GM19468 (cell line): ENCODE results near the gene GCSAM.

Source experiments
- ATAC-seq: cut with Tn5 transposase; IDR thresholded peaks from one replicate; pipeline ENCODE4 v1.9.1; 2021; ENCODE audit warnings: mild to moderate bottlenecking, moderate library complexity, moderate number of reproducible peaks; ENCODE audit not compliant: unreplicated experiment; ENCODE audit errors: extremely low read depth

GCSAM gene

GRCh38 chr3:112132975-112133448 is at the start of gene GCSAM:
Gene GCSAM, minus strand, starts transcription at chr3:112133248. Its CDS starts 128 bp downstream, at chr3:112133120.
- peak; percentile 54 for ATAC-seq

GRCh38 chr3:112175646-112176045 is 42.6 kb upstream of the GCSAM start:
- ATAC-seq = no peak

- ATAC-seq = no peak
These were observed 42.0 kb upstream of the GCSAM start for GRCh38 chr3:112175037-112175436.

GRCh38 chr3:112171144-112171543 is 38.1 kb upstream of the GCSAM start:
- ATAC-seq = no peak

- no peak for ATAC-seq
These were observed 37.0 kb upstream of the GCSAM start for GRCh38 chr3:112170046-112170445.

- ATAC-seq = peak; percentile 76
These were observed 34.7 kb upstream of the GCSAM start for GRCh38 chr3:112167758-112168157.

- no peak for ATAC-seq
These were observed 16.1 kb upstream of the GCSAM start for GRCh38 chr3:112149136-112149535.

GRCh38 chr3:112143689-112144088 is 10.6 kb upstream of the GCSAM start:
- ATAC-seq = no peak

- ATAC-seq = no peak
These were observed 10.2 kb upstream of the GCSAM start for GRCh38 chr3:112143251-112143650.

- no peak for ATAC-seq
These were observed 8.2 kb upstream of the GCSAM start for GRCh38 chr3:112141293-112141692.

- no peak for ATAC-seq
These were observed 7.5 kb upstream of the GCSAM start for GRCh38 chr3:112140584-112140983.

- ATAC-seq = no peak
These were observed 5.3 kb upstream of the GCSAM start for GRCh38 chr3:112138219-112138969.

- ATAC-seq = no peak
These were observed 4.7 kb upstream of the GCSAM start for GRCh38 chr3:112137781-112138180.

- ATAC-seq = no peak
These were observed 4.1 kb upstream of the GCSAM start for GRCh38 chr3:112136959-112137693.

GRCh38 chr3:112136046-112136445 is 3.0 kb upstream of the GCSAM start:
- ATAC-seq = no peak

GRCh38 chr3:112134335-112135124 is 1.5 kb upstream of the GCSAM start:
- no peak for ATAC-seq

GRCh38 chr3:112133626-112134334 is 732 bp upstream of the GCSAM start:
- no peak for ATAC-seq

- no peak for ATAC-seq
These were observed 494 bp downstream of the GCSAM start for GRCh38 chr3:112132554-112132953.

- ATAC-seq = no peak
These were observed 960 bp downstream of the GCSAM start for GRCh38 chr3:112132088-112132487.

GRCh38 chr3:112131111-112131510 is 1.9 kb downstream of the GCSAM start:
- no peak for ATAC-seq
